HepG2 (cell line): ENCODE measurements around the gene PLCL1. TPM values are rescaled to one million over a fixed set of nuclear protein-coding genes. Genes with fewer than 3 reads are reported as not detected.

Experiments used
- BCL3 ChIP-seq: sonication (generic); formaldehyde crosslinking; IDR thresholded peaks from 2 replicates; pipeline ENCODE4 v1.5.1; 2020; ENCODE audit warnings: mild to moderate bottlenecking, missing genetic modification reagents, moderate library complexity
- CBFB ChIP-seq: sonication (generic); formaldehyde crosslinking; IDR thresholded peaks from 2 replicates; pipeline ENCODE4 v1.4.0; 2020; ENCODE audit warnings: missing genetic modification reagents
- CEBPB ChIP-seq: IDR thresholded peaks from 2 replicates; pipeline ENCODE4 v1.6.1; 2011; ENCODE audit warnings: low read depth, low read length, improper control_type of control experiment, borderline replicate concordance
- DNMT3B ChIP-seq: conservative IDR thresholded peaks from 2 replicates; pipeline ENCODE4 v1.6.1; 2016; ENCODE audit warnings: missing biosample characterization, control low read depth
- ETV6 ChIP-seq: sonication (generic); formaldehyde crosslinking; conservative IDR thresholded peaks from 2 replicates; pipeline ENCODE4 v1.4.0; 2020; ENCODE audit warnings: missing genetic modification reagents
- MAF1 ChIP-seq: sonication (generic); formaldehyde crosslinking; IDR thresholded peaks from 2 replicates; pipeline ENCODE4 v1.5.0; 2020; ENCODE audit warnings: missing genetic modification reagents, borderline replicate concordance
- PLRG1 ChIP-seq: fragments of 450-650 bp; conservative IDR thresholded peaks from 2 replicates; pipeline ENCODE4 v1.6.1; 2016
- PPARG ChIP-seq: conservative IDR thresholded peaks from 2 replicates; pipeline ENCODE4 v1.6.1; 2016; ENCODE audit warnings: missing biosample characterization, missing genetic modification reagents
- RERE ChIP-seq: IDR thresholded peaks from 2 replicates; pipeline ENCODE4 v1.6.1; 2016; ENCODE audit warnings: low read depth, missing genetic modification reagents, missing compliant biosample characterization
- STAT5B ChIP-seq: sonication (generic); formaldehyde crosslinking; IDR thresholded peaks from 2 replicates; pipeline ENCODE4 v1.4.0; 2020; ENCODE audit warnings: missing genetic modification reagents
- TOPORS ChIP-seq: sonication (generic); formaldehyde crosslinking; IDR thresholded peaks from 2 replicates; pipeline ENCODE4 v1.8.0; 2023; ENCODE audit warnings: mild to moderate bottlenecking, missing genetic modification reagents
- ZBTB40 ChIP-seq, 2 experiments: fragments of 450-650 bp in 1 of 2; sonication (generic) in 1 of 2; formaldehyde crosslinking in 1 of 2; IDR thresholded peaks; 2 replicates each; pipeline versions ENCODE4 v1.6.1 to v1.8.0; 2016 to 2022; ENCODE audit warnings: antibody characterized with exemption in 1 of 2, mild to moderate bottlenecking in 1 of 2, missing genetic modification reagents in 1 of 2
- ZNF510 ChIP-seq: sonication (generic); formaldehyde crosslinking; IDR thresholded peaks from 2 replicates; pipeline ENCODE4 v1.4.0; 2020; ENCODE audit warnings: low read depth, mild to moderate bottlenecking, missing genetic modification reagents
- ZSCAN30 ChIP-seq: sonication (generic); formaldehyde crosslinking; IDR thresholded peaks from 2 replicates; pipeline ENCODE4 v1.5.0; 2020; ENCODE audit warnings: mild to moderate bottlenecking, missing genetic modification reagents
- polyA plus RNA-seq, 8 experiments: library from polyadenylated mRNA; depleted of rRNA in 3 of 8; stranded (reverse) in 7 of 8; unstranded in 1 of 8; fragments of >200 nt; fragmentation: Illumina TruSeq in 4 of 8; extraction: Trizol in 4 of 8; gene quantifications; 2 replicates each; pipeline versions ENCODE4 v1.2.1 to v1.2.3, GENCODE V29; 2011 to 2016; ENCODE audit warnings: low read depth in 4 of 8, missing spikeins in 1 of 8, mixed read lengths in 1 of 8; ENCODE audit not compliant: insufficient read depth in 1 of 8
- total RNA-seq, 5 experiments: library from RNA; depleted of rRNA; stranded (reverse); fragments of >200 nt; fragmentation: Illumina TruSeq; extraction: Trizol; gene quantifications; 2 replicates each; pipeline ENCODE4 v1.2.3, GENCODE V29; 2016; ENCODE audit warnings: low read depth in 1 of 5

PLCL1 gene
- total and polyA plus RNA-seq, 2 of the 13 experiments (the other 11 are each of a cell fraction or from before 2014, with no cell fraction given): not detected

- TF ChIP-seq RERE (CRISPR knock-in tag): no peak
- no peak for TF ChIP-seq PLRG1
- no peak for TF ChIP-seq ZBTB40 (IDR thresholded peaks at IDR 0.05)
- TF ChIP-seq ZBTB40 (CRISPR knock-in tag; IDR thresholded peaks at IDR 0.05): no peak
- TF ChIP-seq CBFB (CRISPR knock-in tag): no peak
- no peak for TF ChIP-seq PPARG (CRISPR knock-in tag)
- no peak for TF ChIP-seq CEBPB
- no peak for TF ChIP-seq BCL3 (CRISPR knock-in tag)
- TF ChIP-seq TOPORS: no peak
- TF ChIP-seq ZSCAN30 (CRISPR knock-in tag): no peak
- TF ChIP-seq MAF1 (CRISPR knock-in tag): no peak
- no peak for TF ChIP-seq DNMT3B (CRISPR knock-in tag)
- no peak for TF ChIP-seq ZNF510 (CRISPR knock-in tag)
- no peak for TF ChIP-seq ETV6 (CRISPR knock-in tag)
- TF ChIP-seq STAT5B (CRISPR knock-in tag): no peak
- TF ChIP-seq, all 625 proteins: peak for 0
These were observed 58.0 kb downstream of the PLCL1 start (continued) for GRCh38 chr2:197862246-197862955.
